ENCODE measurements around the gene MAFF.

Gene MAFF

DNA sequence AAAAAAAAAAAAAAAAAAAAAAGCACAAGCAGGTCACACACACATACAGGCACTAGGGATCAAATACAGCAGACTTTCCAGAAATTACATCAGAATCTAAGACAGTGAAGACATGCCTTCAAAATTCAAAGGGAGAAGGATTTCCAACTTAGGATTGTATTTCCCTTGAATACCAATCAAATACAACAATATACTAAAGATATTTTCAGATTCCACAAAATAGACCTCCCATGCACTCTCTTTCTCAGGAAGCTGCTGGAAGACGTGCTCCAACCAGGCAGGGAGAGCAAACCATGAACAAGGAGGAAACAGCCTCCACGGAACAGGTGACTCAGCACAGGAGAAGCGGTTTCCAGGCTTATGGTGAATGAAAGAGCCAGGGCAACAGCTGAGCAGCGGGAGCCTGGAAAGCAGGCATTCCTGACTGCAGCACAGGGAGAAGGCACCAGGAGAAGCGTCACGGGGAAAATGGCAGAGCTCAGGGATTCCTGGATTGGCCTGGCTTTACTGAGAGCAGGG, 39.0 kb downstream of the MAFF start:
- no peak overlapping the region for H3K4me2 ChIP-seq (ENCODE audit: insufficient read depth, low read length)
- H3K9ac ChIP-seq (ENCODE audit: low read depth, low read length) = no peak overlapping the region
- no peaks in the 10 kb centered on the region for H3K79me2 ChIP-seq (ENCODE audit: insufficient read depth, low read length)

GRCh38 chr22:38243007-38243765, 41.4 kb downstream of the MAFF start:
- Histone ChIP-seq H3K9me3 (ENCODE audit: insufficient read depth, low read length, severe bottlenecking) (no peaks in the 10 kb centered on the region), H3K79me2 (ENCODE audit: insufficient read depth, low read length) (no peaks in the 10 kb centered on the region), H3K4me1 (ENCODE audit: insufficient read depth, low read length) (no peaks in the 10 kb centered on the region), H3K27ac (ENCODE audit: low read length) (no peak overlapping the region), H2AFZ (ENCODE audit: low read depth, low read length) (no peak overlapping the region), H3K27me3 (ENCODE audit: insufficient read depth, low read length, poor library complexity) (no peaks in the 10 kb centered on the region), H3K9ac (ENCODE audit: low read depth, low read length) (no peak overlapping the region), H3K4me3 (ENCODE audit: low read depth in 1 of 2, low read length in 2 of 2) (no peak overlapping the region), H3K4me2 (ENCODE audit: insufficient read depth, low read length) (no peak overlapping the region), H4K20me1 (ENCODE audit: insufficient read depth, low read length) (no peaks in the 10 kb centered on the region; the same call in 1 of the 2 replicates), H3K36me3 (ENCODE audit: insufficient read depth, low read length) (peaks cover 36% of the 10 kb centered on the region)
- TF ChIP-seq EZH2 (IDR thresholded peaks at IDR 0.05; ENCODE audit: borderline replicate concordance, low read depth, low read length, severe bottlenecking) = no peak
- TF ChIP-seq, protein P1, sequence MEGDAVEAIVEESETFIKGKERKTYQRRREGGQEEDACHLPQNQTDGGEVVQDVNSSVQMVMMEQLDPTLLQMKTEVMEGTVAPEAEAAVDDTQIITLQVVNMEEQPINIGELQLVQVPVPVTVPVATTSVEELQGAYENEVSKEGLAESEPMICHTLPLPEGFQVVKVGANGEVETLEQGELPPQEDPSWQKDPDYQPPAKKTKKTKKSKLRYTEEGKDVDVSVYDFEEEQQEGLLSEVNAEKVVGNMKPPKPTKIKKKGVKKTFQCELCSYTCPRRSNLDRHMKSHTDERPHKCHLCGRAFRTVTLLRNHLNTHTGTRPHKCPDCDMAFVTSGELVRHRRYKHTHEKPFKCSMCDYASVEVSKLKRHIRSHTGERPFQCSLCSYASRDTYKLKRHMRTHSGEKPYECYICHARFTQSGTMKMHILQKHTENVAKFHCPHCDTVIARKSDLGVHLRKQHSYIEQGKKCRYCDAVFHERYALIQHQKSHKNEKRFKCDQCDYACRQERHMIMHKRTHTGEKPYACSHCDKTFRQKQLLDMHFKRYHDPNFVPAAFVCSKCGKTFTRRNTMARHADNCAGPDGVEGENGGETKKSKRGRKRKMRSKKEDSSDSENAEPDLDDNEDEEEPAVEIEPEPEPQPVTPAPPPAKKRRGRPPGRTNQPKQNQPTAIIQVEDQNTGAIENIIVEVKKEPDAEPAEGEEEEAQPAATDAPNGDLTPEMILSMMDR (IDR thresholded peaks at IDR 0.05; ENCODE audit: borderline replicate concordance, extremely low read depth, low read length, poor library complexity, severe bottlenecking) = no peak
- ATAC-seq (ENCODE audit: insufficient read depth, low read depth) (no peak), DNase-seq (no peak)

More for the DNA sequence above, 39.0 kb downstream of the MAFF start:
- no peaks in the 10 kb centered on the region for H3K27me3 ChIP-seq (ENCODE audit: insufficient read depth, low read length, poor library complexity)
- ATAC-seq (ENCODE audit: insufficient read depth, low read depth) (no peak), DNase-seq (no peak)
- no peak overlapping the region for H3K4me3 ChIP-seq (ENCODE audit: low read depth in 1 of 2, low read length in 2 of 2)
- no peaks in the 10 kb centered on the region for H3K9me3 ChIP-seq (ENCODE audit: insufficient read depth, low read length, severe bottlenecking)
- H3K27ac ChIP-seq (ENCODE audit: low read length) = no peak overlapping the region
- no peak overlapping the region for H2AFZ ChIP-seq (ENCODE audit: low read depth, low read length)
- peaks cover 22% of the 10 kb centered on the region for H3K36me3 ChIP-seq (ENCODE audit: insufficient read depth, low read length)
- H4K20me1 ChIP-seq (ENCODE audit: insufficient read depth, low read length) = no peaks in the 10 kb centered on the region; the same call in 1 of the 2 replicates
- no peaks in the 10 kb centered on the region for H3K4me1 ChIP-seq (ENCODE audit: insufficient read depth, low read length)
- no peak for TF ChIP-seq EZH2 (IDR thresholded peaks at IDR 0.05; ENCODE audit: borderline replicate concordance, low read depth, low read length, severe bottlenecking)
- TF ChIP-seq, protein P1 (IDR thresholded peaks at IDR 0.05; ENCODE audit: borderline replicate concordance, extremely low read depth, low read length, poor library complexity, severe bottlenecking) = no peak

- Histone ChIP-seq H3K4me1 (ENCODE audit: insufficient read depth, low read length) (no peaks in the 10 kb centered on the region), H3K27me3 (ENCODE audit: insufficient read depth, low read length, poor library complexity) (no peaks in the 10 kb centered on the region), H3K4me3 (ENCODE audit: low read depth in 1 of 2, low read length in 2 of 2) (no peak overlapping the region), H3K9me3 (ENCODE audit: insufficient read depth, low read length, severe bottlenecking) (no peaks in the 10 kb centered on the region), H4K20me1 (ENCODE audit: insufficient read depth, low read length) (no peaks in the 10 kb centered on the region; the same call in 1 of the 2 replicates), H2AFZ (ENCODE audit: low read depth, low read length) (no peak overlapping the region), H3K4me2 (ENCODE audit: insufficient read depth, low read length) (no peak overlapping the region), H3K79me2 (ENCODE audit: insufficient read depth, low read length) (no peaks in the 10 kb centered on the region), H3K9ac (ENCODE audit: low read depth, low read length) (no peak overlapping the region), H3K36me3 (ENCODE audit: insufficient read depth, low read length) (peaks cover 35% of the 10 kb centered on the region), H3K27ac (ENCODE audit: low read length) (no peak overlapping the region)
- DNase-seq (no peak), ATAC-seq (ENCODE audit: insufficient read depth, low read depth) (no peak)
- TF ChIP-seq, protein P1 (IDR thresholded peaks at IDR 0.05; ENCODE audit: borderline replicate concordance, extremely low read depth, low read length, poor library complexity, severe bottlenecking) = no peak
- TF ChIP-seq EZH2 (IDR thresholded peaks at IDR 0.05; ENCODE audit: borderline replicate concordance, low read depth, low read length, severe bottlenecking) = no peak
Observed at GRCh38 chr22:38244106-38244505, 42.3 kb downstream of the MAFF start.
